IMR-90 (cell line): Measurements from ENCODE around the gene SIRPB1. TPM values are rescaled to one million over a fixed set of nuclear protein-coding genes. Genes with fewer than 3 reads are reported as not detected.

ENCODE experiments used
- ATAC-seq: fragments of 200-7000 bp; cut with Tn5 transposase; 2 replicates; pipeline ENCODE4 v1.9.1; 2020; ENCODE audit warnings: low read depth, mild to moderate bottlenecking, moderate library complexity
- BruUV-seq: library from RNA; stranded (reverse); fragments of 400-500 nt; replicated peaks from 2 replicates; lab custom pipeline; 2021; lab: Mats Ljungman, UMichigan
- CTCF ChIA-PET: fragments of 300-600 bp; formaldehyde crosslinking; extraction: SDS; loops from one replicate; lab custom pipeline; 2021; ENCODE audit warnings: antibody characterized with exemption; lab: Yijun Ruan, JAX
- POLR2A ChIA-PET: fragments of 300-600 bp; sonication (Branson Sonifier 250); formaldehyde crosslinking; loops from one replicate; lab custom pipeline; 2022; ENCODE audit warnings: antibody characterized with exemption; ENCODE audit not compliant: unreplicated experiment; lab: Charles Lee
- DNase-seq: peaks from one replicate; pipeline ENCODE4 v3.0.0; 2013
- H2AFZ ChIP-seq: replicated peaks from 2 replicates; pipeline ENCODE3; 2013; ENCODE audit warnings: low read length, mild to moderate bottlenecking; ENCODE audit not compliant: poor library complexity
- H2AK5ac ChIP-seq: 2 replicates; pipeline ENCODE4 v1.6.1; 2013; ENCODE audit warnings: low read depth, low read length, inconsistent platforms
- H2AK9ac ChIP-seq: replicated peaks from 2 replicates; pipeline ENCODE3; 2013; ENCODE audit warnings: mild to moderate bottlenecking, low read depth, low read length, moderate library complexity; ENCODE audit not compliant: poor library complexity
- H2BK120ac ChIP-seq: 2 replicates; pipeline ENCODE4 v1.6.1; 2013; ENCODE audit warnings: low read depth, low read length, inconsistent platforms
- H2BK15ac ChIP-seq: 3 replicates; pipeline ENCODE4 v1.6.1; 2013; ENCODE audit warnings: low read depth, low read length, inconsistent platforms
- H2BK20ac ChIP-seq: 2 replicates; pipeline ENCODE4 v1.6.1; 2013; ENCODE audit warnings: low read depth, mild to moderate bottlenecking, inconsistent platforms, low read length, moderate library complexity
- H2BK5ac ChIP-seq: 2 replicates; pipeline ENCODE4 v1.6.1; 2013; ENCODE audit warnings: mild to moderate bottlenecking, low read depth, low read length, inconsistent platforms; ENCODE audit not compliant: poor library complexity, severe bottlenecking
- H3K14ac ChIP-seq: replicated peaks from 2 replicates; pipeline ENCODE4 v1.6.1; 2013; ENCODE audit warnings: low read depth, low read length, inconsistent platforms
- H3K18ac ChIP-seq: 2 replicates; pipeline ENCODE4 v1.6.1; 2013; ENCODE audit warnings: low read depth, low read length, control low read depth
- H3K23ac ChIP-seq: 2 replicates; pipeline ENCODE4 v1.6.1; 2013; ENCODE audit warnings: low read depth, low read length, inconsistent platforms
- H3K27ac ChIP-seq: 2 replicates; pipeline ENCODE4 v1.5.1; 2013; ENCODE audit warnings: mild to moderate bottlenecking, control low read depth, low read length; ENCODE audit not compliant: insufficient read depth
- H3K27me3 ChIP-seq: 2 replicates; pipeline ENCODE4 v1.6.1; 2013; ENCODE audit warnings: low read length; ENCODE audit not compliant: control insufficient read depth, insufficient read depth
- H3K36me3 ChIP-seq: 2 replicates; pipeline ENCODE4 v1.6.1; 2013; ENCODE audit warnings: low read length, mixed read lengths; ENCODE audit not compliant: control insufficient read depth, insufficient read depth
- H3K4ac ChIP-seq: 2 replicates; pipeline ENCODE4 v1.6.1; 2013; ENCODE audit warnings: low read depth, low read length, inconsistent platforms
- H3K4me1 ChIP-seq: 2 replicates; pipeline ENCODE4 v1.6.1; 2013; ENCODE audit warnings: low read length, mixed read lengths; ENCODE audit not compliant: control insufficient read depth, insufficient read depth
- H3K4me2 ChIP-seq: 2 replicates; pipeline ENCODE4 v1.6.1; 2013; ENCODE audit warnings: low read depth, mild to moderate bottlenecking, control low read depth, low read length, moderate library complexity
- H3K4me3 ChIP-seq: 2 replicates; pipeline ENCODE4 v1.5.1; 2013; ENCODE audit warnings: low read depth, mild to moderate bottlenecking, control low read depth, low read length, moderate library complexity; ENCODE audit not compliant: insufficient read depth
- H3K56ac ChIP-seq: 2 replicates; pipeline ENCODE4 v1.6.1; 2013; ENCODE audit warnings: low read length, inconsistent platforms; ENCODE audit not compliant: insufficient read depth; ENCODE audit errors: extremely low read depth
- H3K79me1 ChIP-seq, 2 experiments: 2 replicates each; pipeline ENCODE4 v1.6.1; 2013; ENCODE audit warnings: low read length in 2 of 2, inconsistent platforms in 1 of 2, low read depth in 1 of 2
- H3K9ac ChIP-seq: 2 replicates; pipeline ENCODE4 v1.6.1; 2013; ENCODE audit warnings: low read depth, low read length, control low read depth
- H3K9me1 ChIP-seq: 2 replicates; pipeline ENCODE4 v1.6.1; 2013; ENCODE audit warnings: low read length, inconsistent platforms; ENCODE audit not compliant: insufficient read depth
- H3K9me3 ChIP-seq: 2 replicates; pipeline ENCODE4 v1.6.1; 2013; ENCODE audit warnings: low read length; ENCODE audit not compliant: control insufficient read depth, insufficient read depth
- H4K20me1 ChIP-seq: 2 replicates; pipeline ENCODE4 v1.6.1; 2013; ENCODE audit warnings: low read length, inconsistent platforms; ENCODE audit not compliant: insufficient read depth
- H4K5ac ChIP-seq: 2 replicates; pipeline ENCODE4 v1.6.1; 2013; ENCODE audit warnings: mild to moderate bottlenecking, low read depth, low read length, control low read depth
- H4K8ac ChIP-seq, 2 experiments: 2 replicates each; pipeline ENCODE4 v1.6.1; 2013; ENCODE audit warnings: low read depth in 2 of 2, low read length in 2 of 2, control low read depth in 1 of 2, inconsistent platforms in 1 of 2
- H4K91ac ChIP-seq: 2 replicates; pipeline ENCODE4 v1.6.1; 2013; ENCODE audit warnings: low read depth, low read length, inconsistent platforms; ENCODE audit not compliant: insufficient read depth
- BHLHE40 ChIP-seq: fragments of 150-350 bp; IDR thresholded peaks from 2 replicates; pipeline ENCODE4 v1.6.1; 2016; ENCODE audit warnings: mild to moderate bottlenecking, low read depth, low read length
- CEBPB ChIP-seq: IDR thresholded peaks from 2 replicates; pipeline ENCODE4 v1.6.1; 2012; ENCODE audit warnings: low read depth, low read length, improper control_type of control experiment
- CHD1 ChIP-seq: IDR thresholded peaks from 2 replicates; pipeline ENCODE4 v1.6.1; 2012; ENCODE audit warnings: low read depth, low read length, improper control_type of control experiment
- FOS ChIP-seq: fragments of 150-350 bp; IDR thresholded peaks from 2 replicates; pipeline ENCODE4 v1.6.1; 2016; ENCODE audit warnings: low read depth, low read length
- MAFK ChIP-seq: IDR thresholded peaks from 2 replicates; pipeline ENCODE4 v1.6.1; 2012; ENCODE audit warnings: low read depth, low read length, improper control_type of control experiment
- MAZ ChIP-seq: IDR thresholded peaks from 2 replicates; pipeline ENCODE4 v1.6.1; 2012; ENCODE audit warnings: low read depth, mild to moderate bottlenecking, low read length, improper control_type of control experiment, moderate library complexity, borderline replicate concordance
- MXI1 ChIP-seq: IDR thresholded peaks from 2 replicates; pipeline ENCODE4 v1.6.1; 2012; ENCODE audit warnings: low read depth, mild to moderate bottlenecking, low read length, moderate library complexity, borderline replicate concordance
- NFE2L2 ChIP-seq: fragments of 150-350 bp; IDR thresholded peaks from 2 replicates; pipeline ENCODE4 v1.6.1; 2016; ENCODE audit warnings: low read depth, mild to moderate bottlenecking, low read length
- POLR2A ChIP-seq: IDR thresholded peaks from 2 replicates; pipeline ENCODE4 v1.6.1; 2012; ENCODE audit warnings: mild to moderate bottlenecking, low read depth, low read length
- RAD21 ChIP-seq: IDR thresholded peaks from 2 replicates; pipeline ENCODE4 v1.6.1; 2012; ENCODE audit warnings: low read length, improper control_type of control experiment
- RCOR1 ChIP-seq: IDR thresholded peaks from 2 replicates; pipeline ENCODE4 v1.6.1; 2012; ENCODE audit warnings: mild to moderate bottlenecking, low read length, improper control_type of control experiment; ENCODE audit not compliant: insufficient replicate concordance
- RFX5 ChIP-seq: IDR thresholded peaks from 2 replicates; pipeline ENCODE4 v1.8.0; 2012; ENCODE audit warnings: low read depth, mild to moderate bottlenecking, low read length, moderate library complexity
- SMC3 ChIP-seq: fragments of 150-350 bp; IDR thresholded peaks from 2 replicates; pipeline ENCODE4 v1.6.1; 2016; ENCODE audit warnings: low read depth, mild to moderate bottlenecking, antibody characterized with exemption, low read length, moderate library complexity
- WGBS, 2 experiments: methylation state at CpG; one replicate each; pipeline versions ENCODE4 v1.1.5 to v1.1.7; 2013; ENCODE audit warnings: missing lambda C conversion rate in 2 of 2; ENCODE audit not compliant: insufficient read length in 1 of 2; ENCODE audit errors: extremely low coverage in 2 of 2; 5-methylcytosine and 5-hydroxymethylcytosine counted together
- dilution Hi-C: fragments of 300-500 bp; cut with HindIII; formaldehyde crosslinking; loops from one replicate; pipeline ENCODE4 v1.14.3; 2018; ENCODE audit warnings: low sequenced_read_pairs; ENCODE audit not compliant: unreplicated experiment
- in situ Hi-C: fragments of 300-500 bp; cut with MboI; formaldehyde crosslinking; loops from 3 replicates; pipeline ENCODE4 v1.14.3; 2019; ENCODE audit warnings: low sequenced_read_pairs, inconsistent platforms, mixed read lengths
- intact Hi-C: fragments of 100-400 bp; cut with micrococcal nuclease; formaldehyde crosslinking; loops from 2 replicates; pipeline ENCODE4 v1.10.0; 2022
- polyA plus RNA-seq, 3 experiments: library from polyadenylated mRNA; depleted of rRNA; stranded (reverse); fragments of >200 nt; gene quantifications; 2 replicates each; pipeline ENCODE4 v1.2.3, GENCODE V29; 2012; ENCODE audit warnings: low replicate concordance in 1 of 3
- total RNA-seq: library from RNA; depleted of rRNA; stranded (reverse); fragments of >200 nt; gene quantifications from 2 replicates; pipeline ENCODE4 v1.2.3, GENCODE V29; 2012
- TF ChIP-seq, protein P1 (sequence below): fragments of 150-350 bp; IDR thresholded peaks from 2 replicates; pipeline ENCODE4 v1.6.1; 2016; ENCODE audit warnings: low read depth, mild to moderate bottlenecking, low read length, moderate library complexity, borderline replicate concordance
- TF ChIP-seq, protein P2 (sequence below): conservative IDR thresholded peaks from 2 replicates; pipeline ENCODE4 v1.5.1; 2012; ENCODE audit warnings: mild to moderate bottlenecking, low read depth, low read length, improper control_type of control experiment
- TF ChIP-seq, protein P3 (sequence below): fragments of 150-350 bp; IDR thresholded peaks from 2 replicates; pipeline ENCODE4 v1.6.1; 2017; ENCODE audit warnings: mild to moderate bottlenecking, antibody characterized with exemption, low read length, low read depth

Gene SIRPB1
- total and polyA plus RNA-seq, 2 of the 4 experiments (the other 2 are of a cell fraction): 0.90 to 1.6 TPM

DNA sequence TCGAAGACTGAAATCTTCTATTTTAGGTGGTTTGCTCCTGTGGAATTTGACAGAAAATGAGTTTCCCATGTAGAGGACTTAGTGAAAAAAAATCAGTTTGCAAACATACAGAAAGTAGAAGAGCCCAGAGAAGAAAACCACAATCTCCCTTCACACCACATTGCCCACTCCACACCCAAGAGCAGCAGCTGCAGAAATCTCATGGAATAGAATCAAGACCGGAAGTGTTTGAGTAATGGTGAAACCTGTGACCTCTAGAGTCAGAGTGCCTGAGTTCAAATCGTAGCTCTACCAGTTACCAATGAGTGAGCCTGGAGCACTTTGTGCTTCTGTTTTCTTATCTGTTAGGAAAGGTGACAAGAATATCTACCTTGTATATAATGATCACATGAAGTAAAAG lies 33.2 kb upstream of the SIRPB1 start:
- Histone ChIP-seq H3K79me1 (no peaks in the 10 kb centered on the region), H4K8ac (no peak overlapping the region), H2AFZ (no peak overlapping the region), H3K9me1 (no peaks in the 10 kb centered on the region), H2BK20ac (no peak overlapping the region), H3K4me3 (no peak overlapping the region), H3K4ac (no peak overlapping the region), H3K27me3 (no peaks in the 10 kb centered on the region; the same call in 1 of the 2 replicates), H3K4me1 (no peaks in the 10 kb centered on the region), H3K18ac (no peak overlapping the region), H3K36me3 (no peaks in the 10 kb centered on the region), H4K20me1 (no peaks in the 10 kb centered on the region), H4K91ac (no peak overlapping the region), H4K5ac (no peak overlapping the region), H3K23ac (no peak overlapping the region), H2BK120ac (no peak overlapping the region), H2AK9ac (no peak overlapping the region), H3K4me2 (no peak overlapping the region), H2AK5ac (no peak overlapping the region), H3K9ac (no peak overlapping the region), H2BK15ac (no peak overlapping the region), H3K27ac (no peak overlapping the region), H3K14ac (no peak overlapping the region), H3K9me3 (no peaks in the 10 kb centered on the region), H2BK5ac (no peak overlapping the region), H3K56ac (no peak overlapping the region)
- POLR2A ChIA-PET: no interaction called here
- TF ChIP-seq NFE2L2 (no peak), MXI1 (no peak), POLR2A (no peak), CEBPB (no peak), MAFK (no peak), FOS (no peak), SMC3 (no peak), MAZ (no peak), RAD21 (no peak), RCOR1 (no peak), CHD1 (no peak), RFX5 (no peak), BHLHE40 (no peak)
- TF ChIP-seq, protein P1, sequence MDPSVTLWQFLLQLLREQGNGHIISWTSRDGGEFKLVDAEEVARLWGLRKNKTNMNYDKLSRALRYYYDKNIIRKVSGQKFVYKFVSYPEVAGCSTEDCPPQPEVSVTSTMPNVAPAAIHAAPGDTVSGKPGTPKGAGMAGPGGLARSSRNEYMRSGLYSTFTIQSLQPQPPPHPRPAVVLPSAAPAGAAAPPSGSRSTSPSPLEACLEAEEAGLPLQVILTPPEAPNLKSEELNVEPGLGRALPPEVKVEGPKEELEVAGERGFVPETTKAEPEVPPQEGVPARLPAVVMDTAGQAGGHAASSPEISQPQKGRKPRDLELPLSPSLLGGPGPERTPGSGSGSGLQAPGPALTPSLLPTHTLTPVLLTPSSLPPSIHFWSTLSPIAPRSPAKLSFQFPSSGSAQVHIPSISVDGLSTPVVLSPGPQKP: no peak
- TF ChIP-seq, protein P2, sequence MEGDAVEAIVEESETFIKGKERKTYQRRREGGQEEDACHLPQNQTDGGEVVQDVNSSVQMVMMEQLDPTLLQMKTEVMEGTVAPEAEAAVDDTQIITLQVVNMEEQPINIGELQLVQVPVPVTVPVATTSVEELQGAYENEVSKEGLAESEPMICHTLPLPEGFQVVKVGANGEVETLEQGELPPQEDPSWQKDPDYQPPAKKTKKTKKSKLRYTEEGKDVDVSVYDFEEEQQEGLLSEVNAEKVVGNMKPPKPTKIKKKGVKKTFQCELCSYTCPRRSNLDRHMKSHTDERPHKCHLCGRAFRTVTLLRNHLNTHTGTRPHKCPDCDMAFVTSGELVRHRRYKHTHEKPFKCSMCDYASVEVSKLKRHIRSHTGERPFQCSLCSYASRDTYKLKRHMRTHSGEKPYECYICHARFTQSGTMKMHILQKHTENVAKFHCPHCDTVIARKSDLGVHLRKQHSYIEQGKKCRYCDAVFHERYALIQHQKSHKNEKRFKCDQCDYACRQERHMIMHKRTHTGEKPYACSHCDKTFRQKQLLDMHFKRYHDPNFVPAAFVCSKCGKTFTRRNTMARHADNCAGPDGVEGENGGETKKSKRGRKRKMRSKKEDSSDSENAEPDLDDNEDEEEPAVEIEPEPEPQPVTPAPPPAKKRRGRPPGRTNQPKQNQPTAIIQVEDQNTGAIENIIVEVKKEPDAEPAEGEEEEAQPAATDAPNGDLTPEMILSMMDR: no peak
- TF ChIP-seq, protein P3, sequence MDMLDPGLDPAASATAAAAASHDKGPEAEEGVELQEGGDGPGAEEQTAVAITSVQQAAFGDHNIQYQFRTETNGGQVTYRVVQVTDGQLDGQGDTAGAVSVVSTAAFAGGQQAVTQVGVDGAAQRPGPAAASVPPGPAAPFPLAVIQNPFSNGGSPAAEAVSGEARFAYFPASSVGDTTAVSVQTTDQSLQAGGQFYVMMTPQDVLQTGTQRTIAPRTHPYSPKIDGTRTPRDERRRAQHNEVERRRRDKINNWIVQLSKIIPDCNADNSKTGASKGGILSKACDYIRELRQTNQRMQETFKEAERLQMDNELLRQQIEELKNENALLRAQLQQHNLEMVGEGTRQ: no peak
- in situ Hi-C loops: no loop called here
- DNase-seq (no peak), ATAC-seq (no peak)
- BruUV-seq: no TSS peak
- dilution Hi-C loops: no loop called here
- CTCF ChIA-PET: no interaction called here
- WGBS, 2 experiments: 60% methylated on average over 1 of the region's 3 CpGs; no CpG with 5 or more reads in 1 of the 2 experiments
- intact Hi-C loops: no loop called here
